HEK293 (cell line): ENCODE measurements around the gene FUT3.

Source experiments
- AEBP2 ChIP-seq: fragments of 450-650 bp; formaldehyde crosslinking; IDR thresholded peaks from 2 replicates; pipeline ENCODE4 v1.5.1; 2016; ENCODE audit warnings: missing biosample characterization, missing genetic modification characterization, borderline replicate concordance
- BCL11A ChIP-seq: fragments of 450-650 bp; formaldehyde crosslinking; IDR thresholded peaks from 2 replicates; pipeline ENCODE4 v1.5.1; 2016; ENCODE audit warnings: low read depth, missing biosample characterization, missing genetic modification characterization
- GLI4 ChIP-seq: fragments of 450-650 bp; formaldehyde crosslinking; IDR thresholded peaks from 2 replicates; pipeline ENCODE4 v1.5.1; 2016; ENCODE audit warnings: missing biosample characterization, missing genetic modification characterization
- HOXD13 ChIP-seq: sonication (generic); formaldehyde crosslinking; IDR thresholded peaks from 2 replicates; pipeline ENCODE4 v1.8.0; 2022; ENCODE audit warnings: missing genetic modification reagents, borderline replicate concordance
- PATZ1 ChIP-seq: fragments of 450-650 bp; formaldehyde crosslinking; IDR thresholded peaks from 2 replicates; pipeline ENCODE4 v1.5.1; 2016; ENCODE audit warnings: missing biosample characterization, missing genetic modification characterization
- SALL2 ChIP-seq: fragments of 450-650 bp; formaldehyde crosslinking; IDR thresholded peaks from 2 replicates; pipeline ENCODE4 v1.5.0; 2017; ENCODE audit warnings: missing biosample characterization, mild to moderate bottlenecking, missing genetic modification characterization, borderline replicate concordance
- ZBTB10 ChIP-seq: fragments of 450-650 bp; formaldehyde crosslinking; IDR thresholded peaks from 2 replicates; pipeline ENCODE4 v1.5.1; 2016; ENCODE audit warnings: missing biosample characterization, missing genetic modification characterization
- ZBTB48 ChIP-seq: fragments of 450-650 bp; formaldehyde crosslinking; IDR thresholded peaks from 2 replicates; pipeline ENCODE4 v1.5.1; 2016; ENCODE audit warnings: missing biosample characterization, missing genetic modification characterization
- ZFP3 ChIP-seq: fragments of 450-650 bp; formaldehyde crosslinking; IDR thresholded peaks from 2 replicates; pipeline ENCODE4 v1.5.1; 2016; ENCODE audit warnings: low read depth, missing biosample characterization, missing genetic modification characterization
- ZNF132 ChIP-seq: fragments of 450-650 bp; formaldehyde crosslinking; IDR thresholded peaks from 2 replicates; pipeline ENCODE4 v1.5.1; 2017; ENCODE audit warnings: missing biosample characterization, missing genetic modification characterization, borderline replicate concordance
- ZNF174 ChIP-seq: fragments of 450-650 bp; formaldehyde crosslinking; IDR thresholded peaks from 2 replicates; pipeline ENCODE4 v1.5.0; 2017; ENCODE audit warnings: missing biosample characterization, mild to moderate bottlenecking, missing genetic modification characterization
- ZNF175 ChIP-seq: fragments of 450-650 bp; formaldehyde crosslinking; IDR thresholded peaks from 2 replicates; pipeline ENCODE4 v1.5.1; 2016; ENCODE audit warnings: missing biosample characterization, missing genetic modification characterization
- ZNF221 ChIP-seq: fragments of 450-650 bp; formaldehyde crosslinking; IDR thresholded peaks from 2 replicates; pipeline ENCODE4 v1.5.1; 2017; ENCODE audit warnings: missing biosample characterization, missing genetic modification characterization, borderline replicate concordance
- ZNF248 ChIP-seq: fragments of 450-650 bp; formaldehyde crosslinking; IDR thresholded peaks from 2 replicates; pipeline ENCODE4 v1.5.1; 2017; ENCODE audit warnings: missing biosample characterization, missing genetic modification characterization
- ZNF266 ChIP-seq: fragments of 450-650 bp; formaldehyde crosslinking; IDR thresholded peaks from 2 replicates; pipeline ENCODE4 v1.5.1; 2016; ENCODE audit warnings: missing biosample characterization, missing genetic modification characterization, low read depth
- ZNF391 ChIP-seq: fragments of 450-650 bp; formaldehyde crosslinking; IDR thresholded peaks from 2 replicates; pipeline ENCODE4 v1.5.1; 2016; ENCODE audit warnings: low read depth, missing biosample characterization, missing genetic modification characterization, borderline replicate concordance
- ZNF416 ChIP-seq: fragments of 450-650 bp; formaldehyde crosslinking; IDR thresholded peaks from 2 replicates; pipeline ENCODE4 v1.5.1; 2016; ENCODE audit warnings: missing biosample characterization, missing genetic modification characterization
- ZNF558 ChIP-seq: fragments of 450-650 bp; formaldehyde crosslinking; IDR thresholded peaks from 2 replicates; pipeline ENCODE4 v1.5.1; 2016; ENCODE audit warnings: missing biosample characterization, missing genetic modification characterization
- ZNF561 ChIP-seq: fragments of 450-650 bp; IDR thresholded peaks from 2 replicates; pipeline ENCODE4 v1.5.1; 2018; ENCODE audit warnings: missing biosample characterization, missing genetic modification characterization, borderline replicate concordance
- ZNF600 ChIP-seq: fragments of 450-650 bp; formaldehyde crosslinking; IDR thresholded peaks from 2 replicates; pipeline ENCODE4 v1.5.1; 2016; ENCODE audit warnings: missing biosample characterization, missing genetic modification characterization
- ZNF639 ChIP-seq: fragments of 450-650 bp; formaldehyde crosslinking; IDR thresholded peaks from 2 replicates; pipeline ENCODE4 v1.5.1; 2016; ENCODE audit warnings: missing biosample characterization, missing genetic modification characterization
- ZNF707 ChIP-seq: fragments of 450-650 bp; formaldehyde crosslinking; IDR thresholded peaks from 2 replicates; pipeline ENCODE4 v1.5.1; 2016; ENCODE audit warnings: missing biosample characterization, missing genetic modification characterization
- ZNF791 ChIP-seq: fragments of 450-650 bp; formaldehyde crosslinking; IDR thresholded peaks from 2 replicates; pipeline ENCODE4 v1.5.1; 2016; ENCODE audit warnings: missing biosample characterization, missing genetic modification characterization
- TF ChIP-seq, protein P1 (sequence below): fragments of 450-650 bp; formaldehyde crosslinking; IDR thresholded peaks from 2 replicates; pipeline ENCODE4 v1.5.1; 2016; ENCODE audit warnings: missing biosample characterization, missing genetic modification characterization
- TF ChIP-seq, protein P2 (sequence below): fragments of 450-650 bp; formaldehyde crosslinking; IDR thresholded peaks from 2 replicates; pipeline ENCODE4 v1.5.1; 2016; ENCODE audit warnings: missing biosample characterization, missing genetic modification characterization, low read depth
- TF ChIP-seq, protein P3 (sequence below): fragments of 450-650 bp; formaldehyde crosslinking; IDR thresholded peaks from 2 replicates; pipeline ENCODE4 v1.5.1; 2016; ENCODE audit warnings: missing biosample characterization, missing genetic modification characterization

The FUT3 gene

GRCh38 chr19:5803752-5804515 is 47.3 kb downstream of the FUT3 start (continued):
- TF ChIP-seq ZNF639 (tag by site-specific recombination), result peak; percentile 82; the same call in 1 of the 2 replicates
- TF ChIP-seq AEBP2, result no peak
- peak; percentile 99 for TF ChIP-seq PATZ1 (tag by site-specific recombination)
- TF ChIP-seq ZBTB10, result peak; percentile 96
- TF ChIP-seq ZNF266 (tag by site-specific recombination), result no peak
- TF ChIP-seq BCL11A (tag by site-specific recombination), result no peak
- peak; percentile 100 for TF ChIP-seq ZNF561 (tag by site-specific recombination)
- TF ChIP-seq HOXD13 (CRISPR knock-in tag), result no peak
- no peak for TF ChIP-seq ZNF707 (tag by site-specific recombination)
- no peak for TF ChIP-seq ZNF221 (tag by site-specific recombination)
- peak; percentile 78; the same call in 1 of the 2 replicates for TF ChIP-seq ZNF391 (tag by site-specific recombination)
- no peak for TF ChIP-seq ZNF132 (tag by site-specific recombination)
- no peak for TF ChIP-seq ZNF248 (tag by site-specific recombination)
- peak; percentile 84; the same call in 1 of the 2 replicates for TF ChIP-seq ZNF600 (tag by site-specific recombination)
- peak; percentile 42; the same call in 1 of the 2 replicates for TF ChIP-seq ZNF558 (tag by site-specific recombination)
- TF ChIP-seq, protein P1, sequence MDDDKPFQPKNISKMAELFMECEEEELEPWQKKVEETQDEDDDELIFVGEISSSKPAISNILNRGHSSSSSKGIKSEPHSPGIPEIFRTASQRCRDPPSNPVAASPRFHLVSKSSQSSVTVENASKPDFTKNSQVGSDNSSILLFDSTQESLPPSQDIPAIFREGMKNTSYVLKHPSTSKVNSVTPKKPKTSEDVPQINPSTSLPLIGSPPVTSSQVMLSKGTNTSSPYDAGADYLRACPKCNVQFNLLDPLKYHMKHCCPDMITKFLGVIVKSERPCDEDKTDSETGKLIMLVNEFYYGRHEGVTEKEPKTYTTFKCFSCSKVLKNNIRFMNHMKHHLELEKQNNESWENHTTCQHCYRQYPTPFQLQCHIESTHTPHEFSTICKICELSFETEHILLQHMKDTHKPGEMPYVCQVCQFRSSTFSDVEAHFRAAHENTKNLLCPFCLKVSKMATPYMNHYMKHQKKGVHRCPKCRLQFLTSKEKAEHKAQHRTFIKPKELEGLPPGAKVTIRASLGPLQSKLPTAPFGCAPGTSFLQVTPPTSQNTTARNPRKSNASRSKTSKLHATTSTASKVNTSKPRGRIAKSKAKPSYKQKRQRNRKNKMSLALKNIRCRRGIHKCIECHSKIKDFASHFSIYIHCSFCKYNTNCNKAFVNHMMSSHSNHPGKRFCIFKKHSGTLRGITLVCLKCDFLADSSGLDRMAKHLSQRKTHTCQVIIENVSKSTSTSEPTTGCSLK (tag by site-specific recombination), result no peak
- TF ChIP-seq ZNF174, result no peak
- TF ChIP-seq, protein P2, sequence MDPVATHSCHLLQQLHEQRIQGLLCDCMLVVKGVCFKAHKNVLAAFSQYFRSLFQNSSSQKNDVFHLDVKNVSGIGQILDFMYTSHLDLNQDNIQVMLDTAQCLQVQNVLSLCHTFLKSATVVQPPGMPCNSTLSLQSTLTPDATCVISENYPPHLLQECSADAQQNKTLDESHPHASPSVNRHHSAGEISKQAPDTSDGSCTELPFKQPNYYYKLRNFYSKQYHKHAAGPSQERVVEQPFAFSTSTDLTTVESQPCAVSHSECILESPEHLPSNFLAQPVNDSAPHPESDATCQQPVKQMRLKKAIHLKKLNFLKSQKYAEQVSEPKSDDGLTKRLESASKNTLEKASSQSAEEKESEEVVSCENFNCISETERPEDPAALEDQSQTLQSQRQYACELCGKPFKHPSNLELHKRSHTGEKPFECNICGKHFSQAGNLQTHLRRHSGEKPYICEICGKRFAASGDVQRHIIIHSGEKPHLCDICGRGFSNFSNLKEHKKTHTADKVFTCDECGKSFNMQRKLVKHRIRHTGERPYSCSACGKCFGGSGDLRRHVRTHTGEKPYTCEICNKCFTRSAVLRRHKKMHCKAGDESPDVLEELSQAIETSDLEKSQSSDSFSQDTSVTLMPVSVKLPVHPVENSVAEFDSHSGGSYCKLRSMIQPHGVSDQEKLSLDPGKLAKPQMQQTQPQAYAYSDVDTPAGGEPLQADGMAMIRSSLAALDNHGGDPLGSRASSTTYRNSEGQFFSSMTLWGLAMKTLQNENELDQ, result no peak
- TF ChIP-seq ZNF416 (tag by site-specific recombination), result no peak
- TF ChIP-seq, protein P3, sequence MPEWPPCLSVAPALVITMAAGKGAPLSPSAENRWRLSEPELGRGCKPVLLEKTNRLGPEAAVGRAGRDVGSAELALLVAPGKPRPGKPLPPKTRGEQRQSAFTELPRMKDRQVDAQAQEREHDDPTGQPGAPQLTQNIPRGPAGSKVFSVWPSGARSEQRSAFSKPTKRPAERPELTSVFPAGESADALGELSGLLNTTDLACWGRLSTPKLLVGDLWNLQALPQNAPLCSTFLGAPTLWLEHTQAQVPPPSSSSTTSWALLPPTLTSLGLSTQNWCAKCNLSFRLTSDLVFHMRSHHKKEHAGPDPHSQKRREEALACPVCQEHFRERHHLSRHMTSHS, result no peak
- TF ChIP-seq ZBTB48 (tag by site-specific recombination), result peak; percentile 56; the same call in 1 of the 2 replicates
- TF ChIP-seq SALL2 (tag by site-specific recombination), result no peak
- TF ChIP-seq ZFP3, result no peak
- no peak for TF ChIP-seq ZNF791 (tag by site-specific recombination)
- TF ChIP-seq ZNF175 (tag by site-specific recombination), result no peak
- TF ChIP-seq GLI4 (tag by site-specific recombination), result no peak
